Measurements from ENCODE around the gene BRD8. TPM values are rescaled to one million over a fixed set of nuclear protein-coding genes. Genes with fewer than 3 reads are reported as not detected.

BRD8 gene
- total RNA-seq, 1 experiment from 2014 or later, result 93.4 TPM

- TF ChIP-seq CTCF (IDR thresholded peaks at IDR 0.05; ENCODE audit: unreplicated experiment), result no peak
- CTCF ChIA-PET, result interaction anchor here (1.2 kb wide), 1 partner anchor 18 kb away, joined by 3 read pairs; no protein-coding TSS in a partner anchor
- no peak overlapping the region for H3K27ac Mint-ChIP-seq (ENCODE audit: low read depth, unreplicated experiment)
- no peaks in the 10 kb centered on the region for H3K4me1 Mint-ChIP-seq (ENCODE audit: insufficient read depth, unreplicated experiment)
- POLR2A ChIA-PET, result no interaction called here
- no peak overlapping the region for H3K4me3 Mint-ChIP-seq (ENCODE audit: unreplicated experiment)
- no peaks in the 10 kb centered on the region for H3K9me3 Mint-ChIP-seq (ENCODE audit: unreplicated experiment)
- intact Hi-C loops (cut with micrococcal nuclease), result no loop called here
- H3K36me3 Mint-ChIP-seq (ENCODE audit: insufficient read depth, unreplicated experiment), result no peaks in the 10 kb centered on the region
- DNase-seq (ENCODE audit: unreplicated experiment), result no peak
- H3K27me3 Mint-ChIP-seq (ENCODE audit: insufficient read depth, unreplicated experiment), result peaks cover 45% of the 10 kb centered on the region
- no TSS peak for BruUV-seq (replicated peaks)
Observed at GRCh38 chr5:138105709-138106108, 72.7 kb downstream of the BRD8 start.

DNA sequence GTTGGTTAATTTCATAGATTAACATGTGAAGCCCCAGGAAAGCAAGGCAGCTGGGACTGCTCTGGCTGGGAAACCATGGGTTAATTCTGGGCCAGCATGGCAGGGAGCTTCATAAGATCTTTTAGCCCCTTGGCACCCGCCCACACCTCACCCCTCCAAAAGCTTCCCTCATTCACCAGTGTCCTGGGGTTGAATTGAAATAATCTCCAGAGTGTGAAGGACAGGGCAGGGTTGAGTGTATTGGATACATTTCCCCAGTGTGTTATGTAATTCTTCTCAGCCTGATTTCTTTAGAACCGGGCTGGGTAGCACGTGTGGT lies 75.2 kb downstream of the BRD8 start:
- ChIA-PET POLR2A (no interaction called here), CTCF (interaction anchor here (0.5 to 2.6 kb wide), 7 partner anchors 15 to 113 kb away, joined by 3 to 21 read pairs (median 3); no protein-coding TSS in a partner anchor)
- no peak for DNase-seq (ENCODE audit: unreplicated experiment)
- Mint-ChIP-seq H3K9me3 (ENCODE audit: unreplicated experiment) (no peaks in the 10 kb centered on the region), H3K27me3 (ENCODE audit: insufficient read depth, unreplicated experiment) (peaks cover 38% of the 10 kb centered on the region), H3K4me3 (ENCODE audit: unreplicated experiment) (no peak overlapping the region), H3K4me1 (ENCODE audit: insufficient read depth, unreplicated experiment) (no peaks in the 10 kb centered on the region), H3K27ac (ENCODE audit: low read depth, unreplicated experiment) (no peak overlapping the region), H3K36me3 (ENCODE audit: insufficient read depth, unreplicated experiment) (no peaks in the 10 kb centered on the region)
- intact Hi-C loops (cut with micrococcal nuclease), result no loop called here
- TF ChIP-seq CTCF (IDR thresholded peaks at IDR 0.05; ENCODE audit: unreplicated experiment), result no peak
- BruUV-seq (replicated peaks), result no TSS peak

DNA sequence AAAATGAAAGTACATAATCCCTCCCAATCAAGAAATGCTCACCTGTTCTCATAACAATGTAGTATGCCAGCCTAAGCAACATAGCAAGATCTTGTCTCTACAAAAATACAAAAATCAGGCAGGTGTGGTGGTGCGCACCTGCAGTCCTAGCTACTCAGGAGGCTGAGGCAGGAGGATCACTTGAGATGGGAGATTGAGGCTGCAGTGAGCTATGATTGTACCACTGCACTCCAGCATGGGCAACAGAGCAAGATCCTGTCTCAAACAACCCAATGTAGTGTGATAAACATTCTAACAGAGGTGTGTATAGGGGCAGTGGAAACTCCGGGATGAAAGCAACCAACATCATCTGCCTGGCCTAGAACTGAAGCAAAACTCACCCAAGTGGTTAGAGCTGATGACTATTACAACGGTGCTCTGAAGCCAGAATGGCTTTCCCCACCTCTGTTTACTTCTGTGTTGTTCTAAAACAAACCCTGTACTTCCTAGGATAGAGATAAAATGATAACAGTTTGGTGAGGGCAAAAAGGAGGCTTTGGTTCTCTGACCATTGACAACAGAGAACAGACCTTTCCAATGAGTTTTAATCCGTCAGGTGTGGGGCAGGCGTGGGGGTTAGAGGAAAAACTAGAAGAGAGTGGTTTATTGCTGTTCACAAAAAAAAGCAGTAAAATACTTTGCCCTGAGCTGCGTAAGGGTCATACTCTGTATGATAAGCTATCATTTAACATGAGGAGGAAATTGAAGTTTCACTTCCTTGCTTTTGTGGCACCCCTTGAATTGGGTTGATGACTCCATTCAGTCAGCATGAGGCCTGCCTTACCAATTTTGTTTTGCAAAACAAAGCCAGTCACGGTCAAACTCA lies 75.7 kb downstream of the BRD8 start:
- Mint-ChIP-seq H3K9me3 (ENCODE audit: unreplicated experiment) (no peaks in the 10 kb centered on the region), H3K4me1 (ENCODE audit: insufficient read depth, unreplicated experiment) (no peaks in the 10 kb centered on the region), H3K27ac (ENCODE audit: low read depth, unreplicated experiment) (no peak overlapping the region), H3K4me3 (ENCODE audit: unreplicated experiment) (no peak overlapping the region), H3K27me3 (ENCODE audit: insufficient read depth, unreplicated experiment) (peaks cover 41% of the 10 kb centered on the region), H3K36me3 (ENCODE audit: insufficient read depth, unreplicated experiment) (no peaks in the 10 kb centered on the region)
- DNase-seq (ENCODE audit: unreplicated experiment), result no peak
- no peak for TF ChIP-seq CTCF (IDR thresholded peaks at IDR 0.05; ENCODE audit: unreplicated experiment)
- CTCF ChIA-PET, result interaction anchor here (0.5 to 2.6 kb wide), 7 partner anchors 15 to 112 kb away, joined by 3 to 21 read pairs (median 3); no protein-coding TSS in a partner anchor
- intact Hi-C loops (cut with micrococcal nuclease), result no loop called here
- POLR2A ChIA-PET, result interaction anchor here (0.6 to 0.7 kb wide), 2 partner anchors 11 to 345 kb away, joined by 3 read pairs; no protein-coding TSS in a partner anchor
- no TSS peak for BruUV-seq (replicated peaks)

DNA sequence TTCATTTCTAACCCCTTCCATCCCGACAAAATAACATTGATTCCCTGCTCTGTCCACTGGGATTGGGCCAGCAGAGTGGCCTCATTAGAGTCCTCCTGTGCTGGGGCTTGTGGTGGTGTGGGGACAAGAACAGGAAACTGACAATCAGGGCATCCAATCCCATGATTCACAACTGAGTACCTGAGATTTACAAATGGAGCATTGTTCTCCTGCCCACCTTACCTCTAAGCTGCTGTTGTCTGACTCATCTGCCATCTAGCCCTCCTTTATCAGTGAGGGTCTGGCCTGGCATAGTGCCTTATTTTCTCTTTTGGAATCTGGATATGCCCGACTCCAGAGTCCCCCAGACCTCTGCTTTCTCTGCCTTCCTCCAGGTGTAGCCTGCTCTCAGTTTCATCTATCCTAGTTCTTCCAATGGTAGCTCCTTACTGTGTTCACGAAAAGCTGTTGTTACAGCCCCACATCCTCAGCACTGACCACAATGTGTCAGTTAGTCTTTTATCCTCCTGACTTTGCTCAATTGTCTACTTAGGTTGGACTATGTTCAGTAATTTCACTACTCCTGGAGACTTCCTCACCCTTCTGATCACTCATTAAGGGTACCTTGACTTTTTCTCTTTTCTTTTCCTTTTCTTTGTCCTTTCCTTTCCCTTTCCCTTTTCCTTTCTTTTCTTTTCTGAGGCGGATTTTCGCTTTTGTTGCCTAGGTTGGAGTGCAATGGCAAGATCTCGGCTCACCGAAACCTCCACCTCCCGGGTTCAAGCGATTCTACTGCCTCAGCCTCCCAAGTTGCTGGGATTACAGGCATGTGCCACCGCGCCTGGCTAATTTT lies 81.2 kb downstream of the BRD8 start:
- CTCF ChIA-PET, result interaction anchor here (0.8 to 2.2 kb wide), 3 partner anchors 12 to 35 kb away, joined by 3 to 8 read pairs (median 5); no protein-coding TSS in a partner anchor
- no peak for DNase-seq (ENCODE audit: unreplicated experiment)

More for the DNA sequence above, 81.2 kb downstream of the BRD8 start:
- Mint-ChIP-seq H3K4me1 (ENCODE audit: insufficient read depth, unreplicated experiment) (no peaks in the 10 kb centered on the region), H3K27me3 (ENCODE audit: insufficient read depth, unreplicated experiment) (peaks cover 89% of the 10 kb centered on the region), H3K36me3 (ENCODE audit: insufficient read depth, unreplicated experiment) (no peaks in the 10 kb centered on the region), H3K27ac (ENCODE audit: low read depth, unreplicated experiment) (no peak overlapping the region), H3K4me3 (ENCODE audit: unreplicated experiment) (no peak overlapping the region), H3K9me3 (ENCODE audit: unreplicated experiment) (no peaks in the 10 kb centered on the region)
- intact Hi-C loops (cut with micrococcal nuclease), result no loop called here
- POLR2A ChIA-PET, result no interaction called here
- TF ChIP-seq CTCF (IDR thresholded peaks at IDR 0.05; ENCODE audit: unreplicated experiment), result no peak
- BruUV-seq (replicated peaks), result no TSS peak

Measured in MCF 10A (cell line).